A549 (cell line): ENCODE results near the gene EDA.

Experiments used
- CTCF ChIP-seq: fragments of >200 bp; sonication (Bioruptor Twin); formaldehyde crosslinking; IDR thresholded peaks from 3 replicates; pipeline ENCODE4 v1.5.1; 2016
- EHMT2 ChIP-seq: fragments of 200-600 bp; sonication (generic); IDR thresholded peaks from 2 replicates; pipeline ENCODE4 v1.6.1; 2016; ENCODE audit warnings: antibody characterized with exemption, low read depth, mild to moderate bottlenecking, moderate library complexity
- PBX3 ChIP-seq: IDR thresholded peaks from 2 replicates; pipeline ENCODE4 v1.6.1; 2012
- PHF8 ChIP-seq: fragments of 200-600 bp; sonication (generic); IDR thresholded peaks from 2 replicates; pipeline ENCODE4 v1.6.1; 2016; ENCODE audit warnings: low read depth, mild to moderate bottlenecking, antibody characterized with exemption, moderate library complexity, borderline replicate concordance

DNA sequence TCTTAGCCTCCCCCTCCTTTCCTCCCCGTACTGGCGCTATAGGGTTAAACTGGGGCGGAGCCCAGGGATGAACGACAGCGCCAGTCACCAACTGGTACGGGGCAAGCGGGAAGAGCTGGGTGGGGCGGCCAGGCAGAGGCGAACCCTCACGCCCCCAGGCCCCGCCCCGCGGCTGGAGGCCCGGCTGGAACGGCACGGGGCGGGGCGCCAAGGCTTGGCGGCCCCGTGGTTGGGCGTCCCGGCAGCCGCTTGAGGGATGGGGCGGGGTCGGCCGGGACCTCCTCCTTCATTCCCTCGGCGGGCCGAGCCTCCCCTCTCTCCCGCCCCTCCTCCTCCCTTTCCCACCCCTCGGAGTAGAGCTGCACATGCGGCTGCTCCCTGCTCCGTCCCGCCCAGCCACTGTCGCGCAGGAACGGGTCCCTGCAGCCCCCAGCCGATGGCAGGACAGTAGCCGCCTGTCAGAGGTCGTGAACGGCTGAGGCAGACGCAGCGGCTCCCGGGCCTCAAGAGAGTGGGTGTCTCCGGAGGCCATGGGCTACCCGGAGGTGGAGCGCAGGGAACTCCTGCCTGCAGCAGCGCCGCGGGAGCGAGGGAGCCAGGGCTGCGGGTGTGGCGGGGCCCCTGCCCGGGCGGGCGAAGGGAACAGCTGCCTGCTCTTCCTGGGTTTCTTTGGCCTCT, at the start of gene EDA:
- TF ChIP-seq PBX3, result peak; percentile 81
- no peak for TF ChIP-seq CTCF
- no peak for TF ChIP-seq EHMT2
- no peak for TF ChIP-seq PHF8
